Measurements from ENCODE around the gene USP44.

USP44 gene

DNA sequence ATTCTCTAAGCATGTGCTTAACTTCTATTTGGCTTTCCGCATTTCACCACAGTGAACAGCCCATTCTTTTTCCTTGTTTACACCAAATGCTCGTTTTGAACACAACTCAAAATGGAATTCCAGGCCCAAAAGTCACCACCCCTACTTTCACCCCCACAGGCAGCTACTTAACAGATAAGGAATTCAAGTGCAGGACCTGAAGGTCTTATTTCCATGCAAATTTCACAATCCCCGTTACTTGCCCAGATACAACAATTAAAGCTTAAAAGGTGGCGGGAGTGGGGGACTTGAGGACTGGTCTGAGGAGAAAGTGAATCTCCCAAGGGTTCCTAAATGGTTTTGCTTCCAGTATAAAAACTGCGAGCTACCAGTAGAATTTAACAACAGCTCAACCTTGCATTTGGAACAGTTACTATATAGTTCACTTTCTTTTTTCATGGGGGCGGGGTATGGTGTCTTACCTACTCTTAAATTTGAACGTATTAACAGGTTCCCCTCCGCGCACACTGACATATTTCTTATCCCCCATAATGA, 3.7 kb downstream of the USP44 start:
- Histone ChIP-seq H3K9me3 (peaks cover 12% of the 10 kb centered on the region), H3K27ac (no peak overlapping the region), H3K27me3 (peaks cover 76% of the 10 kb centered on the region), H3K4me3 (ENCODE audit: low read depth in 1 of 2, low read length in 1 of 2) (peak overlapping the region; percentile 38 to 61), H3K36me3 (no peaks in the 10 kb centered on the region), H3K4me1 (ENCODE audit: control insufficient read depth in 1 of 2, insufficient read depth in 1 of 2, low read depth in 1 of 2, low read length in 1 of 2) (peaks cover 9 to 15% of the 10 kb centered on the region in 2 experiments)
- no peak for TF ChIP-seq CTCF (IDR thresholded peaks at IDR 0.05)

DNA sequence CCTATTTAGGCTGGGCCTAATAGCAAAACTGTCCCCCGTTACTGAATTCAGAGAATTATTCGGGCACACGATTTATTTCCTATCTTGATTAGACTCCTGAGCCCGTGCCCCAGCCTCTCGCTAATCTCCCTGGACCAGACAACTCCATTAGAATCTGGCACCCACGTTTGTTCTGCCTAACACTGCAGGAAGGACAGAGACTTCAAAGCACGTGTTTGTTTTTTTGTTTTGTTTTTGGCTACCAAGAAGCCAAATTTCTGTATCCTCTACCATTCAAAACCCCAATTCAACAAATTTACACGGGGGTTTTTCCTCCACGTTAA, 4.8 kb downstream of the USP44 start:
- Histone ChIP-seq H3K27ac (no peak overlapping the region), H3K4me1 (ENCODE audit: control insufficient read depth in 1 of 2, insufficient read depth in 1 of 2, low read depth in 1 of 2, low read length in 1 of 2) (peaks cover 9 to 15% of the 10 kb centered on the region in 2 experiments), H3K27me3 (peaks cover 69% of the 10 kb centered on the region), H3K36me3 (no peaks in the 10 kb centered on the region), H3K4me3 (ENCODE audit: low read depth in 1 of 2, low read length in 1 of 2) (no peak overlapping the region), H3K9me3 (peaks cover 12% of the 10 kb centered on the region)
- TF ChIP-seq CTCF (IDR thresholded peaks at IDR 0.05), result no peak

GRCh38 chr12:95545731-95546490, 5.4 kb downstream of the USP44 start:
- peaks cover 9 to 15% of the 10 kb centered on the region in 2 experiments for H3K4me1 ChIP-seq (ENCODE audit: control insufficient read depth in 1 of 2, insufficient read depth in 1 of 2, low read depth in 1 of 2, low read length in 1 of 2)
- no peaks in the 10 kb centered on the region for H3K36me3 ChIP-seq
- peaks cover 12% of the 10 kb centered on the region for H3K9me3 ChIP-seq
- no peak overlapping the region for H3K27ac ChIP-seq
- no peak overlapping the region for H3K4me3 ChIP-seq (ENCODE audit: low read depth in 1 of 2, low read length in 1 of 2)
- peaks cover 63% of the 10 kb centered on the region for H3K27me3 ChIP-seq
- TF ChIP-seq CTCF (IDR thresholded peaks at IDR 0.05), result no peak

DNA sequence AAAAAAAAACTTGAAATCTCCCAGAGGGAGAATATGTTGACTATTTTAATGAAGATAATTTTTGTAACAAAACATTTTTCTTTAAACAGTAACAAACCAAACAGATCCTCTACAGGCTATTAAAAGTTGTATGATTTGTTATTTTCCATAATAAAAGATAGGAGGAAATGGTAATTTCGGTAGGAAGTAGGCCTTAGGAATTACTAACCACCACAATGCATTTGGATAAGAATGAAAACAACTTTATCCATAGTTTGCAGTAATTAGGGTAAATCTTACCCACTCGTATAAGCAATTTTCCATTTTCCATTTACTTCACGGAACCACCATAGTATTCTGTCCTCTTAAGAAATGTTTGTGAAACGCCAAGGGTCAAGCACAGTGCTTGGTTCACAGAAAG, 6.0 kb downstream of the USP44 start:
- no peak for TF ChIP-seq CTCF (IDR thresholded peaks at IDR 0.05)
- no peaks in the 10 kb centered on the region for H3K36me3 ChIP-seq
- peaks cover 57% of the 10 kb centered on the region for H3K27me3 ChIP-seq
- H3K4me1 ChIP-seq (ENCODE audit: control insufficient read depth in 1 of 2, insufficient read depth in 1 of 2, low read depth in 1 of 2, low read length in 1 of 2), result peaks cover 9 to 15% of the 10 kb centered on the region in 2 experiments
- H3K4me3 ChIP-seq (ENCODE audit: low read depth in 1 of 2, low read length in 1 of 2), result no peak overlapping the region
- H3K9me3 ChIP-seq, result peaks cover 12% of the 10 kb centered on the region
- H3K27ac ChIP-seq, result no peak overlapping the region

DNA sequence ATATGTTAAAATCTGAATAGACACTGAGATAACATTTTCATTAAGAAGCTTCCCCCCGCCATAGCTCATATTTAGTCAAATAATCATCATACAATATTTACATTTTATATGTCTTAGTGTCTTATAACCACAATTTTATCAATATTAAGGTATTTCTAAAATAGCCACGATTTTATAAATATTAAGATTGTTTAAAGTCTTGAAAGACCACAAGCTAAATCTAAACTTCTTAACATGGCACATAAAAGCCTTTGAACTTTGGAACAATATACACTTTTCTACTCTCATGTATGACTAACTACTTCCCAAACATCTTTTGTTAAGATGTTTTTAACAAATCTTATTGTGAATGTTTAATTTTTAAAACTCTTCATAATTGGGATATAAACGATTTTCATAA, 6.5 kb downstream of the USP44 start:
- Histone ChIP-seq H3K4me3 (ENCODE audit: low read depth in 1 of 2, low read length in 1 of 2) (no peak overlapping the region), H3K9me3 (peaks cover 11% of the 10 kb centered on the region), H3K27ac (no peak overlapping the region), H3K4me1 (ENCODE audit: control insufficient read depth in 1 of 2, insufficient read depth in 1 of 2, low read depth in 1 of 2, low read length in 1 of 2) (peaks cover 9 to 15% of the 10 kb centered on the region in 2 experiments), H3K36me3 (no peaks in the 10 kb centered on the region), H3K27me3 (peaks cover 52% of the 10 kb centered on the region)
- TF ChIP-seq CTCF (IDR thresholded peaks at IDR 0.05), result no peak

Data from neutrophil (primary cell).